Type B pancreatic cell (in vitro differentiated cells): Measurements from ENCODE around the gene RASL12. TPM values are rescaled to one million over a fixed set of nuclear protein-coding genes. Genes with fewer than 3 reads are reported as not detected.

Experiments used
- DNase-seq: peaks from one replicate; pipeline ENCODE4 v3.0.0; 2021; ENCODE audit warnings: mixed read lengths; ENCODE audit not compliant: unreplicated experiment; ENCODE audit errors: extremely low spot score
- H3K27ac Mint-ChIP-seq: 2 replicates; pipeline ENCODE4 v1.8.0; 2021; ENCODE audit warnings: mild to moderate bottlenecking, mixed read lengths
- H3K27me3 Mint-ChIP-seq: 2 replicates; pipeline ENCODE4 v1.8.0; 2021; ENCODE audit warnings: mixed read lengths
- H3K36me3 Mint-ChIP-seq: 2 replicates; pipeline ENCODE4 v1.8.0; 2021; ENCODE audit warnings: mixed read lengths
- H3K4me1 Mint-ChIP-seq: one replicate; pipeline ENCODE4 v1.8.0; 2021; ENCODE audit warnings: mixed read lengths; ENCODE audit not compliant: unreplicated experiment
- H3K4me3 Mint-ChIP-seq: 2 replicates; pipeline ENCODE4 v1.8.0; 2021; ENCODE audit warnings: mild to moderate bottlenecking, mixed read lengths
- H3K9me3 Mint-ChIP-seq: 2 replicates; pipeline ENCODE4 v1.8.0; 2021; ENCODE audit warnings: mixed read lengths
- CTCF ChIP-seq: fragments of 200-600 bp; sonication (generic); conservative IDR thresholded peaks from 2 replicates; pipeline ENCODE4 v1.5.0; 2021; ENCODE audit warnings: antibody characterized with exemption, mild to moderate bottlenecking
- total RNA-seq: library from RNA; stranded (reverse); gene quantifications from 2 replicates; pipeline ENCODE4 v1.2.1, GENCODE V29; 2021; ENCODE audit warnings: low replicate concordance

The RASL12 gene
- total RNA-seq, 1 donor from 2014 or later, result 4.0 TPM

GRCh38 chr15:65062061-65062460, 5.7 kb downstream of the RASL12 start:
- peaks cover 20% of the 10 kb centered on the region for H3K27me3 Mint-ChIP-seq

DNA sequence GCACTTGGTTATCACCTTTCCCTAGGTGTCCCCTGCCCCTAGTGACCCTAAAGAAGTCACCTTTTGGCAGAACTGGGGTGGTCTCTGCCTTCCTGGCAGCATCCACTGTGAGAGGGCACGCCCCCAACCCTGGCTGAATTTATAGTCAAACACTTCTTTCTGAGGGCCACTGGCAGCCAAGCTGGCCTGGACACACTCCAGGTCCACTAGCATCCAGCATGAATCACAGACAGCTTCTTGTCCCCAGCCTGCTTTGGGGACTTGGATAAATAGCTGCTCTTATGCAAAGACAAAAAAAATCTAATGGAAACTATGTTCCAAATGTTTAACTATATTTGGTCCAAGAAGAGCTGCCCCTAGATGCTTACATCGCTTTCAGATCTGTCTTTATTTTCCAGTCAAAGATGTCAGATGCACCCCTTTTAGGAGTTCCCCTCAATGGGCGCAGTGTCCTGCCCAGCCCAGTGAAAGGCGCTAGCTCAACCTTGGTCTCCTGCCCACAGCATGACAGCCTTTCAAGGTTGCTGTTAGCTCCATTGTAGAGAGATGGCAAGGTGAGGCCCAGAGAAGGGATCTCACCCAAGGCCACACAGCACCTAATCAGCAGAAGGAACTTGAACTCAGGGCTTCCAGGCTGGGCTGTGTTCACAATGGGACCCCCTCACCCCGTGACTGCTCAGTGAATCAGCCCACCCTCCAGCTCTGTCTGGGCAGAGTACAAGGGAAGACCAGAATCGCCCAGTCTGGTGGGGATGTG, 7.0 kb downstream of the RASL12 start:
- no peak overlapping the region for H3K27ac Mint-ChIP-seq

More at GRCh38 chr15:65062061-65062460, 5.7 kb downstream of the RASL12 start:
- H3K27ac Mint-ChIP-seq, result no peak overlapping the region
- no peaks in the 10 kb centered on the region for H3K36me3 Mint-ChIP-seq
- no peak overlapping the region for H3K4me3 Mint-ChIP-seq
- no peak for DNase-seq
- H3K9me3 Mint-ChIP-seq, result no peaks in the 10 kb centered on the region
- H3K4me1 Mint-ChIP-seq, result peaks cover 10% of the 10 kb centered on the region
- no peak for TF ChIP-seq CTCF

DNA sequence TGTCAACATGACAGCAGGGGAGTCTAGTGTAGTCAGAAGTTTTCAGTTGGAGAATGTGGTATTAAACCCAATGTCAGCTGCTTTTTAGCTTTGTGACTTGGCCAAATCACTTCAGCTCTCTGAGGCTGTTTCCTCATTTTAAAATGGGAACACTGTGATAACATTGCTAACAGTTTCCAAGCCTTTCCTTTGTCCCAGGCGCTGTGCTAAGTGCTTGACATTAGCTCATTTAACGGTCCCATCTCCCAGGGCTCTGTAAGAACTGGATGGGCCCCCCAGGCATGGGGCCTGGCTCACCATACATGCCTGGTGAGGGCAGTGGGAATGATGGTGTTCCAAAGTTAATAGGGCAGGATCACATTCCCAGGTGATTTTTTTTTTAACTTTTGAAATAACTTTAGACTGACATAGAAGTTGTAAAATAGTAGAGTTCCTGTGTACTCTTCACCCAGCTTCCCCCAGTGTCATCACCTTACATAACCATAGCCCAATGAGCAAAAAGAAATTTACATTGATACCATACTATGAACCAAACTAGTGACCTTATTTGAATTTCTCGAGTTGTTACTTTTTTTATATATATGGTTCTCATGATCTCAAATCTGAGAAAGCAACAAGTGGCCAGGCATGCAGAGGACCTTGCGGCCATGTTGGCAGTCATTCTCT, 7.7 kb downstream of the RASL12 start:
- DNase-seq, result no peak
- no peak for TF ChIP-seq CTCF
- peaks cover under 1% of the 10 kb centered on the region for H3K27me3 Mint-ChIP-seq
- no peak overlapping the region for H3K27ac Mint-ChIP-seq
- no peak overlapping the region for H3K4me3 Mint-ChIP-seq
- peaks cover 7% of the 10 kb centered on the region for H3K4me1 Mint-ChIP-seq
- no peaks in the 10 kb centered on the region for H3K9me3 Mint-ChIP-seq
- no peaks in the 10 kb centered on the region for H3K36me3 Mint-ChIP-seq

More for the DNA sequence above, 7.0 kb downstream of the RASL12 start:
- Mint-ChIP-seq H3K4me3 (no peak overlapping the region), H3K36me3 (no peaks in the 10 kb centered on the region), H3K4me1 (peaks cover 7% of the 10 kb centered on the region), H3K9me3 (no peaks in the 10 kb centered on the region), H3K27me3 (peaks cover 8% of the 10 kb centered on the region)
- TF ChIP-seq CTCF, result no peak
- no peak for DNase-seq

DNA sequence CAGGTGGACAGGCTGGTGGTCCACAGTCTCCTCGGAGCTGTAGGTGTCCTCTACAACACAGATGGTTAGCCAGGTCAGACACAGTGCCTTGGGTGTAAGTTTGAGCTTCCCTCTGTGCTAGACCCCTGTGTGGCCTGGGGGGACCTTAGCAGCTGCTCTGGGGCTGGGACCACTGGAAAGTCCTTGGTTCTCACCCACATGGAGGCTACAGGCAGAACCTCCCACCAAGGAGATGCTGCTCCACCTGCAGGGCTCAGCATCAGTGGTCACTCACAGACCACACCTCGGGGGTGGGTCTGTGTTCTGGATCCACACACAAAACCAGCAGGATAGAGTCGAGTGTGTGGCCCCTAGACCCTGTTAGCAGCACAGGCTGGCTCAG, 8.4 kb downstream of the RASL12 start:
- DNase-seq, result no peak
- Mint-ChIP-seq H3K27ac (no peak overlapping the region), H3K9me3 (no peaks in the 10 kb centered on the region), H3K4me1 (peaks cover 7% of the 10 kb centered on the region), H3K27me3 (no peaks in the 10 kb centered on the region), H3K36me3 (no peaks in the 10 kb centered on the region), H3K4me3 (no peak overlapping the region)
- TF ChIP-seq CTCF, result no peak

DNA sequence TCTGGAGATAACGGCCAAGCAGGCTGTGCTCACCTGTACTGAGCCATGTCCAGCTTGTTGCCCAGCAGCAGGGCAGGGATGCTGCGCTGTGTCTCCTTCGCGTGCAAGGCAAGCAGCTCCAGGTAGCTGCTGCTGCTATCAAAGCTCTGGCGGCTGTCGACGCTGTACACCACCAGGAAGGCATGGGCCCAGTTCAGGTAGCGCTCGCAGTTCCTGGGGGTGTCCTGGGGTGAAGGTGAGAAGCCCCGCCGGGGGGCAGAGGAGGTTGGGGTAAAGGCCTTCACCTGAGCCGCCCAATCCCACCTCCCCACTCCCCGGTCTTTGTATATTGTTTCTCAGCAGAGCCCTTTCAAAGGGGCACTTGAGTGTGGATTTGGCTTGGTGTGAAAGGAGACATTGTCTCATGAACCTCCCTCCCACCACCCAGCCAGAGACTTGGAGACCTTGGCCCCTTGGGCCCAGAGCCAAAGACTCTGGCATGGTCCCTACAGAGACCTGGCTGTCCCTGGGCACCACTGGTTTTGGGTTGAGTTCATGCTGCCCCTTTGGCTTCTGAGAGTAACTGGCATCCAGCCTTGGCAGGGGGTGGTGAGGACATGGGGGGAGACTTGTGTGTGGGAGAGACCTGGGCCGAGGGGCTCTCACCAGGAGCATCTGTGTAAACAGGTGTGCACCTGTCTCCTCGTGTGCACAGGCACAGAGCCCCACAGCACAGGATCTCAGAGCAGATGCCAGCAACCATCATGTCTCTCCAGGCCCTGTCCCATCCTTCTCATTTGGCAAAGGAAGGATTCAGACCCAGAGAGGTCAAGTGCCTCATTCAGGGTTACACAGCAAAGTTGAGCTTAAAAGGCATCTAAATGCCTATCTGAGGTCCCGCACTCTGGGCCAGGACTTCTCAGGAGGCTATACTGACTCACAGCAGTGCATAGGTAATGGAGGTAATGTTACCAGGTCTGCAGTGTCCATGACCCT, 9.1 kb downstream of the RASL12 start:
- H3K27ac Mint-ChIP-seq, result no peak overlapping the region
- TF ChIP-seq CTCF, result no peak
- no peak for DNase-seq
- H3K9me3 Mint-ChIP-seq, result no peaks in the 10 kb centered on the region
- H3K36me3 Mint-ChIP-seq, result no peaks in the 10 kb centered on the region
- peaks cover 7% of the 10 kb centered on the region for H3K4me1 Mint-ChIP-seq
- no peaks in the 10 kb centered on the region for H3K27me3 Mint-ChIP-seq
- H3K4me3 Mint-ChIP-seq, result no peak overlapping the region
